Psoas muscle (tissue), 8 donors: Measurements from ENCODE around the gene TYW5. TPM values are rescaled to one million over a fixed set of nuclear protein-coding genes. Genes with fewer than 3 reads are reported as not detected.

ENCODE experiments used
- ATAC-seq, 4 donors: fragments of 200-7000 bp; cut with Tn5 transposase; one replicate each; pipeline ENCODE4 v1.9.1; 2020; ENCODE audit warnings: moderate library complexity in 3 of 4, mild to moderate bottlenecking in 2 of 4
- DNase-seq, 2 donors: peaks; one replicate each; pipeline ENCODE4 v3.0.0-alpha.2; 2020
- H3K27ac ChIP-seq: fragments of 200-600 bp; one replicate; pipeline ENCODE4 v1.8.0; 2022
- H3K27me3 ChIP-seq, 3 donors: fragments of 200-600 bp in 1 of 3; one replicate each; pipeline versions ENCODE4 v1.6.1 to v1.8.0; 2013 to 2022; ENCODE audit warnings: low read length in 2 of 3, mild to moderate bottlenecking in 2 of 3, moderate library complexity in 1 of 3; ENCODE audit not compliant: insufficient read depth in 3 of 3
- H3K36me3 ChIP-seq, 2 donors: fragments of 200-600 bp in 1 of 2; one replicate each; pipeline versions ENCODE4 v1.6.1 to v1.8.0; 2013 to 2022; ENCODE audit warnings: low read depth in 1 of 2, mild to moderate bottlenecking in 1 of 2, moderate library complexity in 1 of 2; ENCODE audit not compliant: insufficient read depth in 1 of 2
- H3K4me1 ChIP-seq: fragments of 200-600 bp; one replicate; pipeline ENCODE4 v1.8.0; 2022
- H3K4me3 ChIP-seq: fragments of 200-600 bp; one replicate; pipeline ENCODE4 v1.8.0; 2022; ENCODE audit warnings: mild to moderate bottlenecking
- H3K9me3 ChIP-seq: fragments of 200-600 bp; one replicate; pipeline ENCODE4 v1.8.0; 2022
- WGBS, 3 donors: extraction: QIAGEN DNeasy Blood & Tissue Kit; methylation state at CpG; one replicate each; pipeline versions ENCODE4 v1.1.6 to v1.1.7; 2013; 5-methylcytosine and 5-hydroxymethylcytosine counted together
- intact Hi-C, 2 donors: fragments of 100-400 bp; cut with DNase I; formaldehyde crosslinking; loops; one replicate each; pipeline versions ENCODE4 v1.11.0 to v1.14.2; 2022
- polyA plus RNA-seq, 3 donors: library from polyadenylated mRNA; stranded (reverse); fragments of 200-250 nt; gene quantifications; one replicate each; pipeline ENCODE4 v1.2.3, GENCODE V29; 2013
- total RNA-seq, 4 donors: library from RNA; stranded (reverse); fragmentation: NEBNext Ultra II Directional in 2 of 4; extraction: Animal tissue kit (Norgen Biotek cat#: 25700) in 2 of 4; gene quantifications; one replicate each; pipeline versions ENCODE4 v1.2.1 to v1.2.4, GENCODE V29; 2021 to 2023
- TF ChIP-seq, protein P1 (sequence below): fragments of 200-600 bp; IDR thresholded peaks from one replicate; pipeline ENCODE4 v1.8.0; 2022; ENCODE audit warnings: antibody characterized with exemption
- donor health status: healthy with polysubstance abuse.
- donor health status: DM: no; HTN: no; CAD: no; lungs with moderate emphysema.
- donor health status: Bipolar disorder and iron deficiency.
- donor health status: healthy.
- donor health status: DM: yes; HTN: yes; CAD: no.
- donor health status: DM: no; HTN: no; CAD: no.
- donor health status: DM: no; HTN: no; CAD: no.
- donor health status: DM: yes; HTN: yes; CAD: no.

TYW5 gene
- total and polyA plus RNA-seq, 7 donors = 2.3 to 6.0 (median 3.3) TPM

- ATAC-seq (peak; percentile 63 to 91 (median 73)), DNase-seq (peak; percentile 80 to 89)
- Histone ChIP-seq H3K27ac (no peak overlapping the region), H3K4me1 (no peaks in the 10 kb centered on the region), H3K9me3 (no peaks in the 10 kb centered on the region), H3K27me3 (no peaks in the 10 kb centered on the region), H3K36me3 (no peaks in the 10 kb centered on the region), H3K4me3 (peak overlapping the region; percentile 22)
- 9 to 14% (median 9%) methylated on average over 12 of the region's 12 CpGs for WGBS, 3 donors
- TF ChIP-seq, protein P1, sequence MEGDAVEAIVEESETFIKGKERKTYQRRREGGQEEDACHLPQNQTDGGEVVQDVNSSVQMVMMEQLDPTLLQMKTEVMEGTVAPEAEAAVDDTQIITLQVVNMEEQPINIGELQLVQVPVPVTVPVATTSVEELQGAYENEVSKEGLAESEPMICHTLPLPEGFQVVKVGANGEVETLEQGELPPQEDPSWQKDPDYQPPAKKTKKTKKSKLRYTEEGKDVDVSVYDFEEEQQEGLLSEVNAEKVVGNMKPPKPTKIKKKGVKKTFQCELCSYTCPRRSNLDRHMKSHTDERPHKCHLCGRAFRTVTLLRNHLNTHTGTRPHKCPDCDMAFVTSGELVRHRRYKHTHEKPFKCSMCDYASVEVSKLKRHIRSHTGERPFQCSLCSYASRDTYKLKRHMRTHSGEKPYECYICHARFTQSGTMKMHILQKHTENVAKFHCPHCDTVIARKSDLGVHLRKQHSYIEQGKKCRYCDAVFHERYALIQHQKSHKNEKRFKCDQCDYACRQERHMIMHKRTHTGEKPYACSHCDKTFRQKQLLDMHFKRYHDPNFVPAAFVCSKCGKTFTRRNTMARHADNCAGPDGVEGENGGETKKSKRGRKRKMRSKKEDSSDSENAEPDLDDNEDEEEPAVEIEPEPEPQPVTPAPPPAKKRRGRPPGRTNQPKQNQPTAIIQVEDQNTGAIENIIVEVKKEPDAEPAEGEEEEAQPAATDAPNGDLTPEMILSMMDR = peak; percentile 89
- intact Hi-C loops = loop anchor here (2.0 to 10.0 kb wide), 6 partner anchors 325 to 2005 kb away; partner anchors contain the start of gene SPATS2L (in 2 of the 2)
Observed at GRCh38 chr2:199979832-199980628, 24.7 kb upstream of the TYW5 start.

DNA sequence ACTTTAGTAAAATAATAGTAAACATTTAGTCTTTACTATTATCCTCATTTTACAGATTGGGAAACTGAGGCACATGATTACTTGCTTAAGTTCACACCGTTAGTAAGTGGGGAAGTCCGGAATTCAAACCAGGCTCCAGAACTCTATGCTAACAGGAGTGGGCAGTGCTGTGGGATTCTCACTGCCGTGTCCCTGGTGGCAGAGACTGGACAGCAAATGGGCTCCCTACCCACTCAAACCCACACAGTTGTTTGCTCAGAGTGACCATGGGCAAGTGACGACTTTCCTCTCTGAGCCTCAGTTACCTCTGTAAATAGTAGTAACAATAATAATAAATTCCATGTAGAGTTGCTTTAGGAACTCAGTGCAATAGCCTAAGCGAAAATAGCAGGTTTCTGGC is 24.1 kb upstream of the TYW5 start:
- intact Hi-C loops = loop anchor here in 1 of 2 donors (10.0 kb wide), 1 partner anchor 725 kb away; no protein-coding TSS in a partner anchor
- TF ChIP-seq, protein P1 = no peak
- no peaks in the 10 kb centered on the region for H3K4me1 ChIP-seq
- WGBS, 3 donors = 33 to 52% (median 39%) methylated on average over 5 of the region's 5 CpGs
- ATAC-seq = peak; percentile 20 to 55 (median 29)
- H3K36me3 ChIP-seq = no peaks in the 10 kb centered on the region
- H3K9me3 ChIP-seq = no peaks in the 10 kb centered on the region
- no peak overlapping the region for H3K27ac ChIP-seq
- H3K4me3 ChIP-seq = peak overlapping the region; percentile 22
- no peaks in the 10 kb centered on the region for H3K27me3 ChIP-seq
- DNase-seq = no peak

DNA sequence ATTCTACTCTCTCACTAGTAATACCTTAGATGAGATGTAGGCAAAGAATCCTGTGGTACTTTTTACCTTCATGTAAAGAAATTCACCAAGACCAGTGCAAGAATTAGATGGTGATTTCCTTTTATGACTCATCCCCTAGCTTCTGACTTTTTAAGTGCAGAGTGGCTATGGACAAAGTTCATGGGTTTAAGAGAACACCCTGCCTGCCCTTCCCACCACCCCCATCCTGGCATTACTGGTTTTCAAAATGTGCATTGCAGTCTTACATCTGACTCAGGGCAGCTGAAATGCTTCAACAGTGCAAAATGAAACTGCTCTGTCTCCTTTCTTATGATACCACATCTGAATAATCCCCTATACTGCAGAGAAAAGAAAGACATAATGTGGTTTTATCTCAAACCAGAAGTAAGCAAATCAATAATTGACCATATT is 22.7 kb upstream of the TYW5 start:
- intact Hi-C loops = loop anchor here in 1 of 2 donors (10.0 kb wide), 1 partner anchor 727 kb away; no protein-coding TSS in a partner anchor
- ATAC-seq (no peak), DNase-seq (no peak)
- H3K4me1 ChIP-seq = no peaks in the 10 kb centered on the region
- no peaks in the 10 kb centered on the region for H3K9me3 ChIP-seq
- no peaks in the 10 kb centered on the region for H3K27me3 ChIP-seq
- no peaks in the 10 kb centered on the region for H3K36me3 ChIP-seq
- H3K4me3 ChIP-seq = no peak overlapping the region
- no peak overlapping the region for H3K27ac ChIP-seq
- TF ChIP-seq, protein P1 = no peak

GRCh38 chr2:199975273-199975895 is 20.1 kb upstream of the TYW5 start:
- intact Hi-C loops = loop anchor here in 1 of 2 donors (10.0 kb wide), 1 partner anchor 729 kb away; no protein-coding TSS in a partner anchor
- no peaks in the 10 kb centered on the region for H3K4me1 ChIP-seq
- no peaks in the 10 kb centered on the region for H3K9me3 ChIP-seq
- TF ChIP-seq, protein P1 = no peak
- no peak overlapping the region for H3K4me3 ChIP-seq
- DNase-seq = no peak
- ATAC-seq = no peak
- peaks cover 0 to 8% of the 10 kb centered on the region in 2 donors for H3K36me3 ChIP-seq
- WGBS, 3 donors = 88 to 90% (median 88%) methylated on average over 3 of the region's 3 CpGs
- H3K27me3 ChIP-seq = no peaks in the 10 kb centered on the region
- H3K27ac ChIP-seq = no peak overlapping the region
